Iris pigment epithelial cell (primary cell): ENCODE measurements around the gene YWHAB.
A peak's percentile ranks its signal among the peaks of the same experiment; 100 is the strongest.

Experiments
- DNase-seq: peaks from one replicate; pipeline ENCODE4 v3.0.0-alpha.2; 2011; ENCODE audit warnings: low read depth

Gene YWHAB

GRCh38 chr20:44911264-44911921, 25.9 kb downstream of the YWHAB start:
- peak; percentile 58 for DNase-seq

- DNase-seq: no peak
Measured at GRCh38 chr20:44912189-44912588, 26.7 kb downstream of the YWHAB start.

- DNase-seq: no peak
Measured at GRCh38 chr20:44914924-44915323, 29.4 kb downstream of the YWHAB start.

- DNase-seq: no peak
Measured at GRCh38 chr20:44916586-44916985, 31.1 kb downstream of the YWHAB start.

- no peak for DNase-seq
Measured at GRCh38 chr20:44917399-44917798, 31.9 kb downstream of the YWHAB start.

- no peak for DNase-seq
Measured at GRCh38 chr20:44918342-44918741, 32.8 kb downstream of the YWHAB start.

- DNase-seq: no peak
Measured at GRCh38 chr20:44918761-44919160, 33.3 kb downstream of the YWHAB start.

GRCh38 chr20:44921447-44921846, 35.9 kb downstream of the YWHAB start:
- DNase-seq: no peak

GRCh38 chr20:44924541-44924940, 39.0 kb downstream of the YWHAB start:
- no peak for DNase-seq

- DNase-seq: no peak
Measured at GRCh38 chr20:44928595-44928994, 43.1 kb downstream of the YWHAB start.

- no peak for DNase-seq
Measured at GRCh38 chr20:44930517-44931168, 45.1 kb downstream of the YWHAB start.

GRCh38 chr20:44931911-44932310, 46.4 kb downstream of the YWHAB start:
- no peak for DNase-seq

- DNase-seq: no peak
Measured at GRCh38 chr20:44932916-44933315, 47.4 kb downstream of the YWHAB start.

- no peak for DNase-seq
Measured at GRCh38 chr20:44936510-44936909, 51.0 kb downstream of the YWHAB start.

- no peak for DNase-seq
Measured at GRCh38 chr20:44938637-44939036, 53.1 kb downstream of the YWHAB start.

- no peak for DNase-seq
Measured at GRCh38 chr20:44941120-44941691, 55.7 kb downstream of the YWHAB start.

- DNase-seq: no peak
Measured at GRCh38 chr20:44942264-44942973, 56.9 kb downstream of the YWHAB start.

GRCh38 chr20:44943828-44944227, 58.3 kb downstream of the YWHAB start:
- DNase-seq: no peak

- no peak for DNase-seq
Measured at GRCh38 chr20:44945261-44945660, 59.8 kb downstream of the YWHAB start.

- peak; percentile 44 for DNase-seq
Measured at GRCh38 chr20:44946271-44946852, 60.9 kb downstream of the YWHAB start.

- no peak for DNase-seq
Measured at GRCh38 chr20:44948107-44948506, 62.6 kb downstream of the YWHAB start.

- no peak for DNase-seq
Measured at GRCh38 chr20:44948513-44948912, 63.0 kb downstream of the YWHAB start.

GRCh38 chr20:44950368-44950767, 64.9 kb downstream of the YWHAB start:
- DNase-seq: no peak
